Myocyte (in vitro differentiated cells): ENCODE results near the gene WNT2B. TPM values are rescaled to one million over a fixed set of nuclear protein-coding genes. Genes with fewer than 3 reads are reported as not detected.

Experiments used
- DNase-seq: peaks from one replicate; pipeline ENCODE4 v3.0.0-alpha.2; 2012; ENCODE audit warnings: low read depth
- microRNA-seq: library from miRNA; unstranded; fragments of <30 nt; microRNA quantifications from one replicate; pipeline ENCODE4, GENCODE V29; 2016
- total RNA-seq: library from RNA; depleted of rRNA; stranded (reverse); fragments of >200 nt; gene quantifications from 2 replicates; pipeline ENCODE4 v1.2.3, GENCODE V29; 2014

WNT2B gene
- total RNA-seq, 1 donor from 2014 or later: 0.67 TPM

DNA sequence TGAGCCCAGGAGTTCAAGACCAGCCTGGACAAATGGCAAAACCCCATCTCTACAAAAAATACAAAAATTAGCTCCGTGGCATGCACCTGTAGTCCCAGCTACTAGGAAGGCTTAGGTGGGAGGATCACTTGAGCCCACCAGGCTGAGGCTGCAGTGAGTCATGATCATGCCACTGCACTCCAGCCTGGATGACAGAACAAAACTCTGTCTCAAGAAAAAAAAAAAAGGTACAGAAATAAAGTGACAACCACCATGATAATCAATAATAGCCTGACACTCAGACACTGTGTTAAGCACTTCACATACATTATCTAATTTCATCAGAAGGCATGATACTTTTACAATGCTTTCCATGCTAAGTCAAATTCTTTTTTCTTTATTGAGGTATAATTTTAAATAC lies 57.0 kb downstream of the WNT2B start:
- DNase-seq: no peak

DNA sequence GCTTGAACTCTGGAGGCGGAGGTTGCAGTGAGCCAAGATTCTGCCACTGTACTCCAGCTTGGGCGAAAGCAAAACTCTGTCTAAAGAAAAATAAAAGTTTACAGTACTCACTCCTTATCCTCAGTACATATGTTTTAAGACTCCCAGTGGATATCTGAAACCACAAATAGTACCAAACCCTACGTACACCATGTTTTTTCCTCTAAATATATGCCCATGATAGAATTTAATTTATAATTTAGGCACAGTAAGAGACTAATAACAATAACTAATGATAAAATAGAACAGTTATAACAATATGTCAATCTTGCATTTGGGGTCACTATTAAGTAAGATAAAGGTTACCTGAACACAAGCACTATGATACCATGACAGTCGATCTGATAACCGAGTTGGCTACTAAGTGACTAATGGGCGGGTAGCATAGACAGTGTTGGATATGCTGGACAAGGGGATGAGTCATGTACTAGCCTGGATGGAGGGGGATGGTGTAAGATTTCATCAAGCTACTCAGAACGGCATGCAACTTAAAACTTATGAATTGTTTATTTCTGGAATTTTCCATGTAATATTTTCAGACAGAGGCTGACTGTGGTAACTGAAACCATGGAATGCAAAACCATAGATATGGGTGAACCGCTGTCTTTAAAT lies 66.5 kb downstream of the WNT2B start:
- peak; percentile 71 for DNase-seq

DNA sequence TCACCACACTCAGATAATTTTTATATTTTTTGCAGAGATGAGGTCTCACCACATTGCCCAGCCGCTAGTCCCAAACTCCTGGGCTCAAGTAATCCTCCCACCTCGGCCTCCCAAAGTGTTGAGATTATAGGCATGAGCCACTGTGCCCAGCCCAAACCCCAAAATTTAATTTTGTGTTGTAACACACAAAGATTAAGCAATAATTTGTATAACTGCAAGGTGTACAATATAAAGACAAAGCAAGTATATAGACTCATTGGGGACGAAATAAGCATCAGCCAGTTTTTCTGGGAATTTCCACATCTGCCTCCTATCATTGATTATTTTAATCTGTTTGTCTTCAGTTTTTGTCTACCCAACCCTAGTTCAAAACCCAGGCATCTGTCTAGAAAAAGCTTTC lies 67.5 kb downstream of the WNT2B start:
- no peak for DNase-seq

Small RNAs within 50 kb of the gene (microRNA-seq; reads per million reads assigned to microRNA genes)
- not detected for gene MIR4256

Other genes with a start within 250 kb of the WNT2B start
- gene CTTNBP2NL, start 112.8 kb upstream of the WNT2B start, total RNA-seq: 11.8 and 12.2 TPM in 2 replicates
- 21.3 and 26.3 TPM in 2 replicates for gene ST7L, start 110.2 kb downstream of the WNT2B start, total RNA-seq
- 175 and 193 TPM in 2 replicates for gene CAPZA1, start 110.9 kb downstream of the WNT2B start, total RNA-seq
- 15.0 and 16.4 TPM in 2 replicates for gene MOV10, start 165.7 kb downstream of the WNT2B start, total RNA-seq
- gene RHOC, start 198.2 kb downstream of the WNT2B start, total RNA-seq: 174 and 188 TPM in 2 replicates
- 1.5 and 2.4 TPM in 2 replicates for gene PPM1J, start 206.4 kb downstream of the WNT2B start, total RNA-seq